Fibroblast of lung (primary cell): Measurements from ENCODE around the gene RNF150.

ENCODE experiments used
- EZH2 ChIP-seq: IDR thresholded peaks from 2 replicates; pipeline ENCODE4 v1.5.1; 2012; ENCODE audit warnings: low read length, control low read depth, mild to moderate bottlenecking; ENCODE audit errors: missing control alignments
- TF ChIP-seq, protein P1 (sequence below), 2 donors: IDR thresholded peaks in 1 of 2; conservative IDR thresholded peaks in 1 of 2; 1 replicate in 1 of 2; 2 replicates in 1 of 2; pipeline ENCODE4 v1.5.1; 2011 to 2012; ENCODE audit warnings: low read length in 2 of 2, control low read depth in 1 of 2, inconsistent platforms in 1 of 2, low read depth in 1 of 2, mild to moderate bottlenecking in 1 of 2

DNA sequence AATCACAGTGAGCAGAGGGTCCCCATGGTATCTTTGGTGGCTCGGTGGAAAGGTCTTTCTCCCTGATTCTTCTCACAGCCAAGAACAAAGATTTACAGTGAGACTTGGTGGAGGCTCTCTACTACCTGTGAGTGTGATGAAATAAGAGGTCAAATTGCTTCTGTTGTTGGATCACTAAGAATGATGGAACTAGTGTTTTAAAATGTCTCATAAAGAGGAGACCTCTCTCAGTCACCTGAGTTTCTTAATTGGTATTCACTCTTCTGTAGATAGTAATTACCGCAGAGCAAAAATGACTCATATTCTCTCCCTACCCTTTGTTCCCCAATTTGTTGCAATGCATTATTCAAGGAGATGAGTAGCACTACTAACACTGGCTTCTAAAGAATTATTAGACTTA is 276.2 kb downstream of the RNF150 start:
- TF ChIP-seq EZH2: no peak
- TF ChIP-seq, protein P1, sequence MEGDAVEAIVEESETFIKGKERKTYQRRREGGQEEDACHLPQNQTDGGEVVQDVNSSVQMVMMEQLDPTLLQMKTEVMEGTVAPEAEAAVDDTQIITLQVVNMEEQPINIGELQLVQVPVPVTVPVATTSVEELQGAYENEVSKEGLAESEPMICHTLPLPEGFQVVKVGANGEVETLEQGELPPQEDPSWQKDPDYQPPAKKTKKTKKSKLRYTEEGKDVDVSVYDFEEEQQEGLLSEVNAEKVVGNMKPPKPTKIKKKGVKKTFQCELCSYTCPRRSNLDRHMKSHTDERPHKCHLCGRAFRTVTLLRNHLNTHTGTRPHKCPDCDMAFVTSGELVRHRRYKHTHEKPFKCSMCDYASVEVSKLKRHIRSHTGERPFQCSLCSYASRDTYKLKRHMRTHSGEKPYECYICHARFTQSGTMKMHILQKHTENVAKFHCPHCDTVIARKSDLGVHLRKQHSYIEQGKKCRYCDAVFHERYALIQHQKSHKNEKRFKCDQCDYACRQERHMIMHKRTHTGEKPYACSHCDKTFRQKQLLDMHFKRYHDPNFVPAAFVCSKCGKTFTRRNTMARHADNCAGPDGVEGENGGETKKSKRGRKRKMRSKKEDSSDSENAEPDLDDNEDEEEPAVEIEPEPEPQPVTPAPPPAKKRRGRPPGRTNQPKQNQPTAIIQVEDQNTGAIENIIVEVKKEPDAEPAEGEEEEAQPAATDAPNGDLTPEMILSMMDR (conservative IDR thresholded peaks at IDR 0.05 in 1 of 2, IDR thresholded peaks at IDR 0.05 in 1 of 2; ENCODE audit: low read depth in 1 of 2, low read length in 2 of 2): no peak
